ENCODE measurements around the gene EEF2KMT.
A peak's percentile ranks its signal among the peaks of the same experiment; 100 is the strongest.
"Not testable (repeated sequence)": the region's sequence is repeated elsewhere in the genome, so short reads cannot be mapped to it uniquely, and the experiment has no call there.

Gene EEF2KMT

DNA sequence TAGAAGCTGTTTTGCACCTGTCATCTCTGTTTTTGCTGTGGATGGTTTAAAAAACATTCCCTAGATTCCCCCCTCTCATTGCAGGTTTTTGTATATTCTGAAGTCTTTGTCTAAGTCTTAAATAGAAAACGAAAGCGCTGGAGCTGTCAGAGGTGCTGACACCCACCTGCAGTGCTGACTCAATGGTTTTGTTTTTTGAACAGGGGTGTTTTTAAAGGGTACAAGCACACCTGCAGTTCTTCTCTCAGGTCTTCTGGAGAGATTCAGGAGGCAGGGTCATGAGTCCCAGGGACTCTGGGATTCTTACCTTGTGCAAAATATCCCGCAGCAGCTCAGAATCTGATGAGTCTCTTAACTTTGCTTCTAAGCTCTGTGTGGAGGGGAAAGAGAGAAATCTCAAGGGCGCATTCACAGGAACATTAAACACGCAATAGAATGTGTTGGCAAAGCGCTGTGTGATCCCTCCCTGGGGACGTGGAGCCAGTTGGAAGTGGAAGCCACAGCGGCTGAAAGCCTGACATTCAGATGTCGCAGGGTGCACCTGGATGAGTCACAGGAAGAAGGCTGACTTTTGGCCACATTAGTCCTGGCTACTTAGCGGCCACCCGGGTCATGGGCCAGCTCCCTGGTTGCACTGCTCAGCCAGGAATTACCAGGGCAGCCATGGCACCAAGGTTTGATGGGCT, 2.3 kb downstream of the EEF2KMT start:
- not testable (repeated sequence) for DNase-seq

DNA sequence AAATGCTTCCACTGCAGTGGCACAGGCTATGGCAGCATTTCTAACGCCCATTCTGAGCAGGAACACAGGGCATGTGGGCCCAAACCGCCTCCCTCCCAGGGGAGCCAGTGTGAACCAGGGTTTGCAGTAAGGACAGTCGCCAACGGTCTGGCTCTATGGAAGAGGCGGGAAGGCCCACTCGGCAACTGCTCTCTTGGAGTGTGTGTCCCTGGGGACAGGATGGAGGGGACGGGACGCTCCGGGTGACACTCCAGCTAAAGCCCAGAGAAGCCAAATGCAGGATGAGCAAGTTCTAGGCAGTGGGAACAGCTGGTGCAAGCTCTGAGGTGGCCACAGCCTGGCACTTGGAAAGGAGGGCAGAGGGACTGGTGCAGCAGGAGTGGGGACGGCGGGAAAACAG, 3.8 kb downstream of the EEF2KMT start:
- DNase-seq: not testable (repeated sequence)

DNA sequence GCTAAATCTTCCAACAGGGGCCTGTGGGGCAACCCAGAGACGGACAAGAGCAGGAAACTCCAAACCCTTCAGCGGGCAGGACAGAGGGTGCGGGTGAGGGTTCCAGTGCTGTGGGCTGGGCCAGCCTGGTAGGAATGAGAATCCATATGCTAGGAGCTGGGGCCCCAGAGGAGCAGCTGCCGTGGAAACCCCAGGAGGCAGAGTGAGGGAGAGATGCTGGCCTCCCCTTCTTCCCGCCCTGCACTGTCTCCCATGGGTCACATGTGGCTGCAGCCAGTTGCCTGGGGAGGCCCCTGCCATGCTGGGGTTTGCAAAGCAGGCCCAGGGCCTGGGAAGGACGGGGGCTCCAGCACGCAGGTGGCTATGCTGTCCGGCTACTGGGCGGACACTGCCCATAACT, 4.5 kb downstream of the EEF2KMT start:
- DNase-seq: not testable (repeated sequence)

DNA sequence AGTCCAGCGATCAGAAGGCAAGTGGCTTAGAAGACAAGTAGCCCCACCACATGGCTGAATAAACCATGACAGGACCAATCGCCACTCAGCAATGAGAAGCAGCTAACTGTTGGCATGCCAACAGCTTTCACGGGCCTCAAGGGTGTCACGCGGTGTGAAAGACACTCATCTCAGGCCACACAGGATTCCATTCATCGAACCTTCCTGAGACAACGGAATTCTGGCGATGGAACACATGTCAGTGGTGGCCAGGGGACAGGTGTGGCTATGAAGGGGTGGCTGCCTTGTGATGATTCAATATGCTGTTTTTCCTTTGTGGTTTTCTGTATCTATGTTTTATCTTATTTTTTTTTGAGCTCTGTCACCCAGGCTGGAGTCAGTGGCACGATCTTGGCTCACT, 7.0 kb downstream of the EEF2KMT start:
- not testable (repeated sequence) for DNase-seq

DNA sequence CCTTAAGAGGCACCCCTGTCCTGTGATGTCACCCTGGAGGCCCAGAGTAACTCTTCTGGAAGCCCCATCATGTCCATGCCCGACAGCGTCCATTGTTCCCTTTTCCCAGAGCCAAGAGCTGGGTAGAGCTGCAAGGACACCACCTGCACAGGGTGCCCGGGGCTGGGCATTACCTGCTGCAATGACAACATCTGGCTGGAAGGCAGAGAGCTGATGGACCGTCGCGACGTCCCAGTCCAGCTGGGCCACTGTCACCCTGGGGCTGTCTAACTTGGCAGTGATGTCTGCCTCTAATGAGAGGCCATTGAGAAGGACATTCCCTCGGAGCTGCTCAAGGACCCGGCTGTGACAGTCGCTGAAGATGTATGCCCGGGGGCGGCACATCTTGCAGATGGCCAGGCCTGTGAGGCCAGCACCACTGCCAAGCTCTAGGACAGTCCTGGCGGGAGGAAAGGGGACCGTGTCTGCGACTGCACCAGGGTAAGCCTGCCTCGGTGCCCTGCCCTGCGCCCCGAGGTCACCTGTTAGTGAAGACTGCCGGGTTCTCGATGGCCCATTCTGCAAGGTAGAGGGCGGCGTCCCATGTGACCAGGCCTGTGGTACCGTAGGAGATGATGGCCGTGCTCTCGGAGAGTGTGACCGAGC, 7.6 kb downstream of the EEF2KMT start:
- not testable (repeated sequence) for DNase-seq

DNA sequence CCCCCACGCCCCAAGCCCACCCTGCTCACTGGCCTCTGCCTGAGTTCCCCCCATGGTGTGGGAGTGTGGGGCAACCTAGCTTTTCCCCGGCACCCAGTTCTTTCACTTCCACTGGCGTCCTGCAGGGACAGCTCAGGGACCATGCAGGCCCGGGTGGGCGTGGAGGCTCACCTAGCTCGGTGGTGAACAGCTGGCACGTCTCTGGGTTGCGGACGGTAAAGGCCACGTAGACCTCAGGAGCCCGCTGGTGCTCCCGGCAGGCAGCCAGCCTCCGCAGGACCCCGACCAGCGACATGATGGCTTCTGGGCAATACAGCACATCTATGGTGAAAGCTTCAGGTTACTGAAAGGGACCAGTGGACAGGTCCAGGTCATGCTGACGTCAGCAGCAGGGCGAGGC, 8.7 kb downstream of the EEF2KMT start:
- not testable (repeated sequence) for DNase-seq

DNA sequence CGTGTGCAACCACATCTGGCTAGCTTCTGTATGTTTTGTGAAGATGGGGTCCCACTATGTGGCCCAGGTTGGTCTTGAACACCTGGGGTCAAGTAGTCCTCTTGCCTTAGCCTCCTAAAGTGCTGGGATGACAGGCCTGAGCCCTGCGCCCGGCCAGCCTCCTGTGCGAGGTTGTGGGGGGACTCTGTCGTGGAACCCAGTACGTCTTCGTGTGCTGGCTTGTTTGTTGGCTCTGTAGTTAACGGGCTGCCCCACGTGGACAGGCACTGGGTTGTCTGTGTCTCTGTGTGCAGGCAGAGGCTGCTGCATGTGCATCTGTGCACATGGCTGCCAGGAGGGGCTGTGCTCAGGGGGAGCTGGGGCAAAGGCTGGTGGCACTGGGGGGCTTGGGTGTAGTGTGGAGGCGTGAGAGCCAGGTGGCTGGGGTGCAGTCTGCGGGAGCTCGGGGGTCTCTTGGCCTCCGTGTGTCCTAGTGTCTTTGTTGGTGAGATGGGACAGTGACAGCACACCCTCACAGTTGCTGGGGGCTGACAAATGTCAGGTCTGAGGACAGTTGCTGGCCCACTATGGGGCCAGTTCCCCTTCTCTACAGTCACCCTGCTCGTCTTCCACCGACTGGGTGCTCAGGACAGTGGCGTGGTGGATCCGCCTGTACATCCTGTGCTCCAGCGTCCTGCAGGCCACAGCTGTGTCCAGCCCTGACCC, 9.4 kb downstream of the EEF2KMT start:
- DNase-seq: not testable (repeated sequence)

DNA sequence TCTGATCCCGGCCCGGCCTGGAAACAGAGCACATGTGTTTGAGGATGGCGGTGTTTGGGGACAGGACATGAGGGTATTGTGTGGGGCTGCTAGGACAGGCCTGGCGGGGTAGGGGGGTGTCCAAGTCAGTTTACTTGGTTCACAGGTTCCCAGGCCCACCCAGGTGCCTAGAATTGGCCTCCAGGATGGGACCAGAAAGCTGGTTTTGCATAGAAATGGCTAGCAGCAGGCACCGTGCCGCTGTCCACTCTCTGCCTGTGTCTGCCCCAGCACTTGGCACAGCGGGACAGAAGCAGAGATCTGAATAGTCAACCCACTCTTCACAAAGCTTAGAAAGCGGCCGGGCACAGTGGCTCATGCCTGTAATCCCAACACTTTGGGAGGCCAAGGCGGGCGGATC, 11.9 kb downstream of the EEF2KMT start:
- not testable (repeated sequence) for DNase-seq

DNA sequence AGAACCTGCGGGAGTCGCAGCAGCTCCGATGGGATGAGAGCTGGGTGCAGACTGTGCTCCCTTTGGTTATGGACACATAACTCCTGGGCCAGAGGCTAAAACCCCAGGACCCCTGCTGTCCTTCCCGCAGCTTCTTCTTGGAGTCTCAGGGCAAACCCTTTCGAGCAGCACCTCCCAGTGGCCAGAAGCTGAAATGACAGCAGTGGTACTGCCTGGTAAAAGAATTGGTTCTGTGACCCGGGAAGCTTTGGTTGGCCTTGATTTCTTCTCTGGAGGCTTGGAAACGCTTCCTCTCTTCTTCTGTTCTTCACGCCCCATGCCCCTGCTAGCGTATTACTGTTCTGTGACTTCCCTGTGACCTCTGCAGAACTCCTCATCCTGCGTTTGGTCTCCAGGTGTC, 12.8 kb downstream of the EEF2KMT start:
- DNase-seq: peak in 2 of 4 experiments; percentile 13 to 17

DNA sequence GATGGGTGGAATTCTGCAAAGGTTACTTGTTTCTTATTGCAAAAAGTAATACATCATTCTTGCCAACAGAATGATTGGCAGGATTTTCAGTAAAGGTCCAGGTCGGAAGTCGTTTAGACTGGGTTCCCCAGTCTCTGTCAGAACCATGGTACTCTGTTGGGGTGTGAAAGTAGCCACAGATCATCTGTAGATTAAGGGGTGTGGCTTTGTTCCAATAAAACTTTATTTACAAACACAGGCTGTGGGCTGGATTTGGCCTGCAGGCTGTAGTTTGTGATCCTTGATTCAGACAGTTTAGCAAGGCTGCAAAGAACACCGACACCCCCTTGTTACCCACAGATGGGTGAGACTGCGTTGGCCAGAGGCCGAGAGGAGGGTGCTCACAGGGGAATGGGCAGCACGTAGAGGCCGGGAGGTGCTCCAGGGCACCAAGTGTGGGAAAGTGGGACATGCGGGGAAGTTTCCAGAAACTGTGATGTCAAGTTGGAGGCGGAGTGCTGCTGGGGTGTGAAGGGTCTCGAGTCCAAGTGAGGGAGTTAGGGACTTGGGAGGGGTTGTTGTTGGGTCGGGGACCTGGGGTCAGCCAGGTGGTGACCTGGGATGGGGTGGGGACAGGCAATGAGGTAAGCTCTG, 13.4 kb downstream of the EEF2KMT start:
- not testable (repeated sequence) for DNase-seq

DNA sequence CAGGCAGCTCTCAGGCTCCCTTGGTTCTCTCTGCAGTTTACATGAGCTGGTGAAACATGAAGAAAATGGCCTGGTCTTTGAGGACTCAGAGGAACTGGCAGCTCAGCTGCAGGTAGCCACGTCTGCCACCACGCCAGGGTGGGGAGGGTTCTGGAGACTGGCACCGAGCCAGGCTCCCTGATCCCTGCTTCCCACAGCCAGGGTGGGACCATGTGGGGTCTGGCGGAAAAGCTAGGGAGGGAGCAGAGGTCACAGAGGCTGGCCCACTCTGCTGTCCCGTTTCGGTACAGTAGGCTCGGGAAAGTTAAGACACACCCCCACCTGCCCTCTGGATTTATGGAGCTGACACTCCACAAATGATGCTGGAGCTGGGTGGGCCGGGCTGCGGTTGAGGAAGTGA, 13.9 kb downstream of the EEF2KMT start:
- not testable (repeated sequence) for DNase-seq

DNA sequence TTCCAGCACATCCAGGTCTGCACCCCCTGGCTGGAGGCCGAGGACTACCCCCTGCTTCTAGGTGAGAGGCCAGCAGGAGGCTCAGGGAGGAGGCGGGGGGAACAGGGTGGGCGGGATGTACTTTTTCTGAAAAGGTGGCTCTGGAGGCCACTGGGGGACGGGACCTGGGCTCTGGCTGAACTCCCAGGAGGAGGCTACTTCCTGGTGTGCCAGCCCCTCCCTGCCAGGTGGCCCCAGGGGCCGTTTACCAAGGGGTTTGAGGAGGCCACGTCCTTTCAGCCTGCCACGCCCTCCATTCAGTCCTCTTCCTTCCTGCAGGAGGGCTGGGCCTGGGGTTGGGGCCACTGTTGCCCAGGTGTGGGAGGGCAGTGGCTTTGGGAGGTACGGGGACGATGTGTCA, 16.6 kb downstream of the EEF2KMT start:
- not testable (repeated sequence) for DNase-seq

DNA sequence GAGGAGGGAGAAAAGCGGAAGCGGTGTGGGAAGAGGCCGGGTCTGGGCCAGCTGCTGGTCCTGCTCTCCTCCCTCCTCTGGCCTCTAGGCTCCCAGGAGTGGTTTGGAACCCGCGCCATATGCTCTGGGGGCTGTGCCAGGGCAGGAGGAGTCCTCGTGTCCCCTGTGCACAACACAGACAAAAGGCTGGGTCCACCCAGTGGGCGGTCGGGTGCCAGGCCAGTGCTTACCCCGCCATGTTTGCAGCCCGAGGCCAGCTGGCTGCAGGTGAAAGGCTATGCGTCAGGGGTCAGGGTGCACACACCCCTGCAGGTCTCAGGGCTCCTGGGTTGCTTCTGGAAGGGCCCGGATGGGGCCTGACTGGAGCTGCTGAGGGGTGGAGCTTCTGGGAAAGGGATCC, 17.1 kb downstream of the EEF2KMT start:
- not testable (repeated sequence) for DNase-seq

DNA sequence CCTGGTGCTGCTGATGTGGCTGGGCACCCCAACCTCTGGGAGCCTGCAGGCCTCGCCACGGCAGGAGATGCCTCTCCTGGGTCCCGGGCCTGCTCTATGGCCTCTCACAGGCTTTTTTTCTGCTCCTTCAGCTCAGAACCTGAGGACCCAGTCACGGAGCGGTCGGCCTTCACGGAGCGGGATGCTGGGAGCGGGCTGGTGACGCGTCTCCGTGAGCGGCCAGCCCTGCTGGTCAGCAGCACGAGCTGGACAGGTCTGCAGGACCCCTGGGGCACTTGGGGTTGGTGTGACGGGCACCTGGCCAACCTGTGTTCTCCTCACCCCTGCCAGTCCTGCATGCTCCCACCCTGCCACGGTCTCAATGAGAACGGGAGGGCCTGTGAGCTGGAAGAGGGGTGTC, 19.0 kb downstream of the EEF2KMT start:
- DNase-seq: no peak

DNA sequence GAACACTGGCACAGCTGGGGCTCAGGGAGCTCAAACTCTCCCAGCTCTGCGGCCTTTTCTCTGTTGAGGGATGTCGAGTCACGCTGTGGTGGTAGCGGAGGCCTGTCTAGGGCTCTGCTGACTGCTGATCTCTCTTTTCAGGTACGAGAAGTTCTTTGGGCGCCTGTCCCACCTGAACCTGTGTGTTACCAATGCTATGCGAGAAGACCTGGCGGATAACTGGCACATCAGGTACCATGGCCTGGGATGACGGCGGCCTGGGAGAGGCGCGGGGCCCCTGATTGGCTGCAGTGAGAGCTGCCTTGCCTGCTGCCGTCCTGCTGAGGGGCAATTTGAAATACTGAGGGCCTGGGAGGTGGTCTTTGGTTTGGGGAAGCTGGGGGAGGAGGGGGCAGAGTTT, 20.3 kb downstream of the EEF2KMT start:
- DNase-seq: no peak

DNA sequence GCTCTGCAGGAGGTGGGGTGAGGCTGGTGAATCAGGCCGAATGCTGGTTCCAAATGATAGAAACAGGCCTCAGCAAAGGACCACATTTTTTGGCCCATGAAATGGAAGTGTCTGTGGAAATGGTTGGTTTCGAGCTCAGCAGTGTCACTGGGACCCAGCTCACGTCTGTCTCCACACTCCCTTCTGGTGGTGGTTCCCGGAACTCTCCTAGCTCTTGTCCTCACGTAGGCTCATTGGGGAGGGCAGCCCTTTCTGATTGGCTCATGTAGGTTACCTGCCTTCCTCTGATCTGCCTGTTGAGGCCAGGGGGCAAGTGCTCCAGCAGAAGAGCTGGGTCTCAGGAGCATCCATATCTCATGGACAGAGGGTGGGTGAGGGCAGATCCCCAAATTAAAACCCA, 22.0 kb downstream of the EEF2KMT start:
- DNase-seq: no peak

DNA sequence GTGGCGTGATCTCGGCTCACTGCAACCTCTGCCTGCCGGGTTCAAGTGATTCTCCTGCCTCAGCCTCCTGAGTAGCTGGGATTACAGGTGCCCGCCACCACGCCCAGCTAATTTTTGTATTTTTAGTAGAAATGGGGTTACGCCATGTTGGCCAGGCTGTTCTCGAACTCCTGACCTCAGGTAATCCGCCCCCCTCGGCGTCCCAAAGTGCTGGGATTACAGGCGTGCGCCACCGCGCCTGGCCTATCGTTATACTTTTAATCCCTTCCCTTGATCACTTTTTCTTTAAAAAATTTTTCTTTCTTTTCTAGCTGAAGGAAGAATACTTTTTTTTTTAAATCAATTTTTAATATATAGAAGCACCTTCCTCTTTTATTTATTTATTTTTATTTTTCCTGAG, 23.8 kb downstream of the EEF2KMT start:
- DNase-seq: not testable (repeated sequence)

DNA sequence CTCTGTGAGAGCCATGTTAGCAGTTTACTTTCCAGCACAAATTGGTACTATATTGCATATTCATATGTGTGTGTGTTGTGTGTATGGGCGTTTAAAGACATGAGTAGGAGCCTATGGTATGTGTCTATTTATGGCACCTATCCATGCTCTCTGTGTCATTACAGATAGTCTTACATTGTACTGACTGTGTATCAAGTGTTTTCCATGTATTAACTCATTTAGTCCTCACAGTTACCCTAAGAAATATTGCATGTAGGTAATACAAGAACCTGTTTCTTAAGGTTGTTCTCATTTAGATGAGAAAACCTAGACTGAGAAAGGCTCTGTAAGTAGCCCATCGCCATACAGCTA, 24.3 kb downstream of the EEF2KMT start:
- DNase-seq: no peak

DNA sequence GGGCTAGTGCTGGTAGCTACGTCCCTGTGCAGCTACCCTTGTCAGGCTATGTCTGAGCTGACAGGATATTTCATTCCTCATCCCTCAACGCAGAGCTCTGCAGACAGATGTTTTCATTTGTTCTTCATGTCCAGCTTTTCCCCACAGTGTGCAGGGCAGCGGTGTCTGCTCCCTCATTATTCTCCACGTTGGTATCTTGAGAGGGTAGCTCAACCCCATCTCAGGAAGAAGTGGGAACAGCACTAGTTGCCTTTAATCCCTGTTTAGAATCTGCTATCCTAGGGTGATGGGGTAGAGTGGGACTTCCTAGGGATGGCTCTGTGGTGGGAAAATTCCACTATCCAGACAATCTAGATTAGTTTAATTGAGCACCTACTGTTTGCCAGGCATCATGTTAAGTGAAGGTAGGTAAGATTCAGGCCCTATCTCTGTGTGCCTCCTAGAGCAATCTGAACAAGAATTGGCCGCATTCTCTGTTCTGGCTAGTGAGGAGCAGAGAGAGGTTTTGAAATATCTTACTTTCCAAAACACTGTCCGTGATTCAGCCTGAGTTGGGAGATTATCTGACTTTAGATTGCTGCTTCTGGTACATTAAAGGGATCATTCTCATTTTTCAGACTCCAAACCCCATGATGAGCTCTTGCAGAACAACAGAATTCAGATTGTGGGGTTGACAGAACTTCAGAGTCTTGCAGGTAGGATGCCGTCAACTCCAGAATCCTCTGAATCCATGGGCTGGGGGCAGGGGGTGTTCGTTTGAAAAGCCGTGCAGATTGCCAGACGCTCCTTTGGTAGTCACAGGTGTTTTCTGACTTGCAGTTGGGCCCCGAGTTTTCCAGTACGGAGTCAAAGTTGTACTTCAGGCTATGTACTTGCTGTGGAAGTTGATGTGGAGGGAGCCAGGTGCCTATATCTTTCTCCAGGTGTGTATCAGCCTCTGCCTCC, 25.0 kb downstream of the EEF2KMT start:
- no peak for DNase-seq

DNA sequence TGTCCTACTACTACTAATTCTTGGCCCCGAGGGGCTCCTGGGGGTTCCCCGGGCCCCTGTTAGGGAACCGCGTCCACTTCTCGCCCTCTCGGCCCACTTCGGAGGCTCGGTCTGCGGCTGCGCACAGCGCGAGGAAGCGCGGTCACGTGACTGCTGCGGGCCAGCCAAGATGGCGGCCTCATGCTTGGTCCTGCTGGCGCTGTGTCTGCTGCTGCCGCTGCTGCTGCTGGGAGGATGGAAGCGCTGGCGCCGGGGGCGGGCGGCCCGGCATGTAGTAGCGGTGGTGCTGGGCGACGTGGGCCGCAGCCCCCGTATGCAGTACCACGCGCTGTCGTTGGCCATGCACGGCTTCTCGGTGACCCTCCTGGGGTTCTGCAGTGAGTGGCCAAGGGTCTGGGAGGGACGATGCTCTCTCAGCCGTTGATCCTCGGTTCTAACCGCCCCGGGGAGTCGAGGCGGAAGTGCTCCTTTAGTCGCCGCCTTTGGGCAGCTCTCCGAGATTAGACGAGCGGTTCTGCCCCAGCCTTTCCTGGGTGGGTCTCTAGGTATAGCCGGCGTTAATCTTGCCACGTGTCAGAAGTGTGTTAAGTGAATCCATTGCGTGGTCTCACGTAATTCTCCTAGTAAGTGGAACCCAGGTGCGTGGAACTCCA, 25.8 kb downstream of the EEF2KMT start, which contains the start of gene ALG1:
TSS of gene ALG1 (plus strand) at position 163 of the 653 bp plus-strand sequence. CDS start at position 170, 7 bp downstream.
- peak; percentile 61 to 82 (median 76) for DNase-seq

DNA sequence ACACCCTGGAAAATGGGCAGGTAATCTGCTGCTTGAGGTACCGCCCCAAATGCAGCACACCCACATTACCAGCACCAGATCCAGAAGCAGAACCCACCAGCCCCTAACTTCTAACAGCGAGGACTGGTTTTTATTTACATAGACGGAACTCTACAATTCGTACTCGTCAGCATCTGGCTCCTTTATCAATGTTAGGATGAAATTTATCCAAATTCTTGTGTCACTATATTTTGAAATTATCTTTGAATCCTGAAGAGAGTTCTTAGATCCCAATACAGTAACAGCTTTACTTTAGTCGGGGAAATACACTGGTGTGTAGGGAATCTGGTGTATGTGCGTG, 26.3 kb downstream of the EEF2KMT start:
- no peak for DNase-seq
